CD14-positive monocyte (primary cell): ENCODE measurements around the gene SMC4. TPM values are rescaled to one million over a fixed set of nuclear protein-coding genes. Genes with fewer than 3 reads are reported as not detected.

ENCODE experiments used
- DNase-seq, 3 donors: peaks; one replicate each; pipeline ENCODE4 v3.0.0-alpha.2; 2011 to 2022
- H2AFZ ChIP-seq: 2 replicates; pipeline ENCODE4 v1.6.0; 2012; ENCODE audit warnings: mild to moderate bottlenecking, low read depth, low read length, inconsistent platforms; ENCODE audit not compliant: insufficient read depth, poor library complexity, severe bottlenecking
- H3K27ac ChIP-seq, 2 donors: 1 replicate in 1 of 2; 2 replicates in 1 of 2; pipeline ENCODE4 v1.5.1; 2012 to 2013; ENCODE audit warnings: low read length in 2 of 2, control low read depth in 1 of 2, inconsistent platforms in 1 of 2, low read depth in 1 of 2, mild to moderate bottlenecking in 1 of 2
- H3K27me3 ChIP-seq, 2 donors: one replicate each; pipeline versions ENCODE4 v1.6.0 to v1.6.1; 2011 to 2013; ENCODE audit warnings: low read length in 2 of 2; ENCODE audit not compliant: control insufficient read depth in 2 of 2, insufficient read depth in 2 of 2
- H3K36me3 ChIP-seq, 2 donors: replicated peaks in 1 of 2; 1 replicate in 1 of 2; 2 replicates in 1 of 2; pipeline versions ENCODE4 v1.5.1 to v1.6.1; 2012 to 2013; ENCODE audit warnings: low read length in 2 of 2, control low read depth in 1 of 2, inconsistent platforms in 1 of 2, mild to moderate bottlenecking in 1 of 2; ENCODE audit not compliant: insufficient read depth in 2 of 2, control insufficient read depth in 1 of 2
- H3K4me1 ChIP-seq, 2 donors: 1 replicate in 1 of 2; 2 replicates in 1 of 2; pipeline versions ENCODE4 v1.5.1 to v1.6.1; 2012 to 2013; ENCODE audit warnings: low read length in 2 of 2, control low read depth in 1 of 2, inconsistent platforms in 1 of 2, mild to moderate bottlenecking in 1 of 2, moderate library complexity in 1 of 2; ENCODE audit not compliant: insufficient read depth in 2 of 2, control insufficient read depth in 1 of 2
- H3K4me2 ChIP-seq: replicated peaks from 2 replicates; pipeline ENCODE3; 2012; ENCODE audit warnings: low read length, moderate library complexity, mild to moderate bottlenecking; ENCODE audit not compliant: poor library complexity, severe bottlenecking; ENCODE audit errors: extremely low read depth
- H3K4me3 ChIP-seq, 3 experiments: fragments of 200-600 bp in 1 of 3; sonication (generic) in 1 of 3; replicated peaks in 1 of 3; 1 replicate in 2 of 3; 2 replicates in 1 of 3; pipeline ENCODE4 v1.5.1; 2011 to 2013; ENCODE audit warnings: low read length in 3 of 3, mild to moderate bottlenecking in 3 of 3, control low read depth in 2 of 3, low read depth in 2 of 3, inconsistent platforms in 1 of 3, moderate library complexity in 1 of 3
- H3K79me2 ChIP-seq: 2 replicates; pipeline ENCODE4 v1.6.0; 2012; ENCODE audit warnings: mild to moderate bottlenecking, control low read depth, inconsistent platforms, low read length, moderate library complexity; ENCODE audit not compliant: insufficient read depth
- H3K9ac ChIP-seq: 2 replicates; pipeline ENCODE4 v1.6.0; 2017; ENCODE audit warnings: low read length, mild to moderate bottlenecking; ENCODE audit not compliant: insufficient read depth, poor library complexity, severe bottlenecking
- H3K9me3 ChIP-seq, 2 donors: replicated peaks in 1 of 2; 1 replicate in 1 of 2; 2 replicates in 1 of 2; pipeline versions ENCODE4 v1.5.1 to v1.6.1; 2012 to 2013; ENCODE audit warnings: low read length in 2 of 2, control low read depth in 1 of 2; ENCODE audit not compliant: control insufficient read depth in 1 of 2, insufficient read depth in 1 of 2
- H4K20me1 ChIP-seq: 2 replicates; pipeline ENCODE4 v1.6.0; 2012; ENCODE audit warnings: mild to moderate bottlenecking, low read length, control low read depth, moderate library complexity; ENCODE audit not compliant: insufficient read depth
- H3K27ac Mint-ChIP-seq, 7 donors: one replicate each; pipeline ENCODE4 v1.8.0; 2020; ENCODE audit warnings: mild to moderate bottlenecking in 7 of 7, mixed read lengths in 7 of 7, moderate library complexity in 6 of 7, inconsistent platforms in 2 of 7
- H3K27me3 Mint-ChIP-seq, 3 donors: one replicate each; pipeline ENCODE4 v1.8.0; 2021 to 2022; ENCODE audit warnings: low read depth in 3 of 3, mild to moderate bottlenecking in 3 of 3, mixed read lengths in 3 of 3, moderate library complexity in 3 of 3, inconsistent platforms in 1 of 3
- H3K36me3 Mint-ChIP-seq, 2 donors: one replicate each; pipeline ENCODE4 v1.8.0; 2020; ENCODE audit warnings: mixed read lengths in 2 of 2, inconsistent platforms in 1 of 2, mild to moderate bottlenecking in 1 of 2
- H3K4me1 Mint-ChIP-seq: one replicate; pipeline ENCODE4 v1.8.0; 2020; ENCODE audit warnings: mild to moderate bottlenecking, mixed read lengths
- H3K4me3 Mint-ChIP-seq, 2 donors: one replicate each; pipeline ENCODE4 v1.8.0; 2020; ENCODE audit warnings: mild to moderate bottlenecking in 2 of 2, mixed read lengths in 2 of 2, moderate library complexity in 1 of 2
- H3K9me3 Mint-ChIP-seq, 7 donors: one replicate each; pipeline ENCODE4 v1.8.0; 2020 to 2022; ENCODE audit warnings: mixed read lengths in 7 of 7, mild to moderate bottlenecking in 6 of 7, moderate library complexity in 6 of 7, inconsistent platforms in 2 of 7
- WGBS: methylation state at CpG from one replicate; pipeline ENCODE4 v1.1.5; 2013; ENCODE audit warnings: missing lambda C conversion rate; ENCODE audit not compliant: insufficient coverage; 5-methylcytosine and 5-hydroxymethylcytosine counted together
- intact Hi-C, 2 donors: fragments of 100-400 bp; cut with micrococcal nuclease; formaldehyde crosslinking; loops; one replicate each; pipeline versions ENCODE4 v1.15.0 to v1.15.1; 2023
- polyA plus RNA-seq, 3 donors: library from polyadenylated mRNA; depleted of rRNA in 1 of 3; unstranded in 2 of 3; stranded (reverse) in 1 of 3; fragments of 300-500 nt in 2 of 3; fragments of >200 nt in 1 of 3; fragmentation: Illumina TruSeq in 2 of 3; gene quantifications; 1 replicate in 2 of 3; 2 replicates in 1 of 3; pipeline ENCODE4 v1.2.3, GENCODE V29; 2012 to 2021
- TF ChIP-seq, protein P1 (sequence below): fragments of 200-600 bp; IDR thresholded peaks from one replicate; pipeline ENCODE4 v1.8.0; 2022; ENCODE audit warnings: antibody characterized with exemption, mild to moderate bottlenecking

SMC4 gene
- polyA plus RNA-seq, 3 donors, result 6.8 to 17.2 (median 14.1) TPM

- Histone ChIP-seq H3K27me3 (no peaks in the 10 kb centered on the region), H3K9me3 (no peaks in the 10 kb centered on the region), H4K20me1 (no peaks in the 10 kb centered on the region), H3K79me2 (no peaks in the 10 kb centered on the region), H3K4me2 (no peak overlapping the region), H3K9ac (no peak overlapping the region), H3K4me3 (no peak overlapping the region), H3K4me1 (peaks cover 11% of the 10 kb centered on the region in 2 donors), H3K36me3 (no peaks in the 10 kb centered on the region), H3K27ac (no peak overlapping the region), H2AFZ (no peak overlapping the region)
- no peak for DNase-seq
- H3K4me3 Mint-ChIP-seq, result no peak overlapping the region
- 100% methylated on average over 2 of the region's 3 CpGs for WGBS
- intact Hi-C loops, result no loop called here
- TF ChIP-seq, protein P1, sequence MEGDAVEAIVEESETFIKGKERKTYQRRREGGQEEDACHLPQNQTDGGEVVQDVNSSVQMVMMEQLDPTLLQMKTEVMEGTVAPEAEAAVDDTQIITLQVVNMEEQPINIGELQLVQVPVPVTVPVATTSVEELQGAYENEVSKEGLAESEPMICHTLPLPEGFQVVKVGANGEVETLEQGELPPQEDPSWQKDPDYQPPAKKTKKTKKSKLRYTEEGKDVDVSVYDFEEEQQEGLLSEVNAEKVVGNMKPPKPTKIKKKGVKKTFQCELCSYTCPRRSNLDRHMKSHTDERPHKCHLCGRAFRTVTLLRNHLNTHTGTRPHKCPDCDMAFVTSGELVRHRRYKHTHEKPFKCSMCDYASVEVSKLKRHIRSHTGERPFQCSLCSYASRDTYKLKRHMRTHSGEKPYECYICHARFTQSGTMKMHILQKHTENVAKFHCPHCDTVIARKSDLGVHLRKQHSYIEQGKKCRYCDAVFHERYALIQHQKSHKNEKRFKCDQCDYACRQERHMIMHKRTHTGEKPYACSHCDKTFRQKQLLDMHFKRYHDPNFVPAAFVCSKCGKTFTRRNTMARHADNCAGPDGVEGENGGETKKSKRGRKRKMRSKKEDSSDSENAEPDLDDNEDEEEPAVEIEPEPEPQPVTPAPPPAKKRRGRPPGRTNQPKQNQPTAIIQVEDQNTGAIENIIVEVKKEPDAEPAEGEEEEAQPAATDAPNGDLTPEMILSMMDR, result no peak
- H3K36me3 Mint-ChIP-seq, result no peaks in the 10 kb centered on the region
- H3K27ac Mint-ChIP-seq, result no peak overlapping the region
- H3K27me3 Mint-ChIP-seq, result peaks cover 0 to 2% (median 1%) of the 10 kb centered on the region in 3 donors
- H3K4me1 Mint-ChIP-seq, result peaks cover 17% of the 10 kb centered on the region
- no peaks in the 10 kb centered on the region for H3K9me3 Mint-ChIP-seq
Measured at GRCh38 chr3:160460033-160460432, 60.6 kb downstream of the SMC4 start.

DNA sequence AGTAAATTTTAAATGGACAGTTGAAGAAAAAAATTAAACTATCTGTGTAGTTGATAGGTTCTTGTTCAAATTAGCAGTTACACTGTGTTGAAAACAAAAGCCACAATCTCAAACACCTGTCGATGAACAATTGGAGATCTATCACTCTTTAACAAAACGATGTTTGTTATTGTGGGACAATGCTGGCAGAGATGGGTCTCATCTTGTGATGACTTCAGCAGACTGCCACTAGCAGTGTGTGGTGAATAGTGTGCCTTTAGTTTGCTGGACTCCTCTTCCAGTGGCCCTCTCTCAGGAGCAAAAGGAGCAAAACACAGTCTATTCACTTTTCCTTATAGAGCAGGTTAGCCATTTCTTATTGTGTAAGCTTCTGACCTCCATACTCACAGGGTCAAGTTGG, 64.9 kb downstream of the SMC4 start:
- intact Hi-C loops, result no loop called here
- Histone ChIP-seq H3K4me2 (no peak overlapping the region), H3K36me3 (no peaks in the 10 kb centered on the region), H3K9ac (no peak overlapping the region), H3K79me2 (no peaks in the 10 kb centered on the region), H3K4me1 (no peaks in the 10 kb centered on the region), H3K4me3 (no peak overlapping the region), H2AFZ (no peak overlapping the region), H4K20me1 (no peaks in the 10 kb centered on the region), H3K9me3 (no peaks in the 10 kb centered on the region), H3K27ac (no peak overlapping the region), H3K27me3 (no peaks in the 10 kb centered on the region)
- peaks cover 5% of the 10 kb centered on the region for H3K4me1 Mint-ChIP-seq
- peaks cover 0 to 4% (median 0%) of the 10 kb centered on the region in 7 donors for H3K9me3 Mint-ChIP-seq
- no peak overlapping the region for H3K4me3 Mint-ChIP-seq
- H3K36me3 Mint-ChIP-seq, result no peaks in the 10 kb centered on the region
- TF ChIP-seq, protein P1, result no peak
- peaks cover 0 to 1% (median 0%) of the 10 kb centered on the region in 3 donors for H3K27me3 Mint-ChIP-seq
- no peak for DNase-seq
- WGBS, result no CpG with 5 or more reads among the region's 2 CpGs
- no peak overlapping the region for H3K27ac Mint-ChIP-seq
